ACC112 (cell line): ENCODE data around the gene TGIF1.
A peak's percentile ranks its signal among the peaks of the same experiment; 100 is the strongest.
"Not testable (repeated sequence)": the region's sequence is repeated elsewhere in the genome, so short reads cannot be mapped to it uniquely, and the experiment has no call there.

Source experiments
- H2AFZ ChIP-seq: fragments of 200-600 bp; sonication (generic); one replicate; pipeline ENCODE4 v1.6.0; 2017; ENCODE audit warnings: antibody characterized with exemption, low read length; ENCODE audit not compliant: unreplicated experiment
- H3K27ac ChIP-seq: fragments of 200-600 bp; sonication (generic); 2 replicates; pipeline ENCODE4 v1.5.1; 2014; ENCODE audit warnings: low read depth, mild to moderate bottlenecking, antibody characterized with exemption, low read length, moderate library complexity
- H3K27me3 ChIP-seq: fragments of 200-600 bp; sonication (generic); 2 replicates; pipeline ENCODE4 v1.6.1; 2014; ENCODE audit warnings: mild to moderate bottlenecking, antibody characterized with exemption, low read length, moderate library complexity, mixed read lengths; ENCODE audit not compliant: insufficient read depth
- H3K36me3 ChIP-seq: fragments of 200-600 bp; sonication (generic); 2 replicates; pipeline ENCODE4 v1.6.1; 2016; ENCODE audit warnings: mild to moderate bottlenecking, antibody characterized with exemption, low read length, moderate library complexity, mixed read lengths; ENCODE audit not compliant: insufficient read depth
- H3K4me1 ChIP-seq: fragments of 200-600 bp; sonication (generic); one replicate; pipeline ENCODE4 v1.6.1; 2016; ENCODE audit warnings: low read length, mixed read lengths; ENCODE audit not compliant: insufficient read depth, unreplicated experiment, control insufficient read depth
- H3K4me3 ChIP-seq: fragments of 200-600 bp; sonication (generic); 2 replicates; pipeline ENCODE4 v1.5.1; 2014; ENCODE audit warnings: mild to moderate bottlenecking, low read depth, low read length
- H3K79me2 ChIP-seq: fragments of 200-600 bp; sonication (generic); one replicate; pipeline ENCODE4 v1.6.0; 2016; ENCODE audit warnings: low read length; ENCODE audit not compliant: control insufficient read depth, unreplicated experiment, insufficient read depth

Gene TGIF1

DNA sequence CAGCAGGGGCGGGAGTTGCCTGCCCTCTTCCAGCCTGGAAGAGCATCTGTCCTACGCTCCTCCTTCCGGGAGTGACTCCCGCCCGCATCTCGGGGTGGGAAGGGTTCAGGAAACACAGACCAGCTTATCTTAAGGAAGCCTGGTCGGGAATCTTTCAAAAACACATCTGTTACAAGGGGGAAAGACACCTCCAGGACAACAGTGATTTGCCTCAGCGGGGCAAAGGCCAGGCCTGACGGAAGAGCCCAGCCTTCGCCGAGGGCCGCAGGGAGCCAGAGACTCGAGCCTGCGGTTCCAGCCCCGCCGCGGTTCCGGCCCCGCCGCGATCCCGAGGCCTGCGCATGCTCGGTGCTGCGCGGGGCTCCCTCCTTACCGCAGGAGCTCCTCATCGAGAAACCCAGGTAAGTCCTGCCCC lies 38.1 kb upstream of the TGIF1 start:
- Histone ChIP-seq H3K27ac (no peak overlapping the region), H3K4me1 (peaks cover 9% of the 10 kb centered on the region), H3K27me3 (no peaks in the 10 kb centered on the region), H3K36me3 (no peaks in the 10 kb centered on the region), H3K4me3 (peak overlapping the region; percentile 78), H3K79me2 (no peaks in the 10 kb centered on the region), H2AFZ (peak overlapping the region; percentile 96)

DNA sequence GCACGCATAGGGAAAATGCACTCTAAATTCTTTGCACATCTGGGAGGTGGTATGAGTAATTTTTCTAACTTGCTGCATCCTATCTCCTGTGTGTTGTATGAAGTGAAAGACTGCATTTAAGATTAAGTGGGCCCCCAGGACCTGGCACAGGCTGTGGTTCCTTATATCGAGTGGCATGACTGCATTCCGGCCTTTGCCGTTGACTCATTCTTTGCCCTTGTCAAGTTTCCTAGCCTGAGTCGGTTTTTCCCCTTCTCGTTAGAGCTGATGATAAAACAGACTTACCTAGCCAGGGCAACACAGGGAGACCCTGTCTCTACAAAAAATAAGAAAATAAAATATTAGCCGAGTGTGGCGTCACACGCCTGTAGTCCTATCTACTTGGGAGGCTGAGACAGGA lies 37.4 kb upstream of the TGIF1 start:
- H3K79me2 ChIP-seq, H3K4me1 ChIP-seq, H3K27me3 ChIP-seq, H3K36me3 ChIP-seq, H3K27ac ChIP-seq: not testable (repeated sequence)
- H2AFZ ChIP-seq = peak overlapping the region; percentile 96
- peak overlapping the region; percentile 78 for H3K4me3 ChIP-seq

DNA sequence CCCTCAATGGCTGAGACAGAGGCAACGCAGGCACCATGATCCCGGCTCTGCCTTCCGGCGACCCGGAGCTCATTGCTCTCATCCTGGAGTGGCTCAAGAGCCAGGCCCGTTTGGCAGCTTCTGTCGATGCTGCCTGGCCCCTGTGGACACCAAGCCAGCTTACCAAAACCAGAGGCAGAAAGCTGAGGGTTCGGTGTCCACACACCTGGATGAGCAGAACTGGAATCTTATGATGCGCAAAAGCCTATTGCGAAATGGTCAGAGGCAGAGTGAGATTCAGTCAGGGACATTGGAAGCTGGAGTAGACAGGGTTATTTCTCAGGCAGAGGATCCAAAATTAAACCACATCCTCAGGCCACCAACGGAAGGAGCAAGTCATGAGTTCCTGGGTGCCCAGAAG lies 34.9 kb upstream of the TGIF1 start:
- Histone ChIP-seq H2AFZ (no peak overlapping the region), H3K4me3 (no peak overlapping the region), H3K4me1 (peaks cover 5% of the 10 kb centered on the region), H3K36me3 (no peaks in the 10 kb centered on the region), H3K79me2 (no peaks in the 10 kb centered on the region), H3K27me3 (no peaks in the 10 kb centered on the region), H3K27ac (no peak overlapping the region)

DNA sequence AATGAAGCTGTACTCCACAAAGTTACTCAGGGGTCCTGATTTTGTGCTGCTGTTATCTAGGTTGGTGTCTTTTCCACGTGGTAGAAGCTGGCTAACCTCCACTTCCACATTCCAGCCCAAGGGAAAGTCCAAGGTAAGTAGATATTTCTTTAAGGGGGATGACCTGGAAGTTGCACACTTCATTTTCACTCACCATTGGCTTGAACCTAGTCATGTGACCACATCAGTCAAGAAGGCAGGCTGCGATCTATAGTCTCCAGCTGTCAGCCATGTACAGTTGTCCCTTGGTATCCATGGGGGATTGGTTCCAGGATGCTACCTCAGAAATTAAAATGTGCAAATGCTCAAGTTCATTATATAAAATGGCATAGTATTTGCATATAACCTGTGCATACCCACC lies 31.9 kb upstream of the TGIF1 start:
- H3K4me1 ChIP-seq = no peaks in the 10 kb centered on the region
- no peak overlapping the region for H3K27ac ChIP-seq
- no peak overlapping the region for H2AFZ ChIP-seq
- H3K4me3 ChIP-seq = no peak overlapping the region
- H3K27me3 ChIP-seq = no peaks in the 10 kb centered on the region
- 0 out of 2 replicates have a peak, but pooled peaks cover 5% of the 10 kb centered on the region for H3K36me3 ChIP-seq
- H3K79me2 ChIP-seq = no peaks in the 10 kb centered on the region

DNA sequence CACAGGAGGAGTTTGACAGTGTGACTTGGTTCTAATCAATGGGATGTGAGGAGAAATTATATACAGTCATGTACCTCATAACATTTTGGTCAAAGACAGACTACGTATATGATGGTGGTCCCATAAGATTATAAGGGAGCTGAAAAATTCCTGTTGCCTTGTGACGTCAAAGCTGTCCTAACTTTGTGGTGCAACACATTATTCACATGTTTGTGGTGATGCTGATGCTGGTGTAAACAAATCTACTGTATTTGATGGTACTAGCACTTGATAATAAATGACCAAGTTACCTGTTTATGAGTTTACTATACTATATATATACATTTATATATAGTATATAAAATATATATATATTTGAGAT lies 29.1 kb upstream of the TGIF1 start:
- Histone ChIP-seq H3K27ac (no peak overlapping the region), H2AFZ (no peak overlapping the region), H3K4me1 (no peaks in the 10 kb centered on the region), H3K27me3 (no peaks in the 10 kb centered on the region), H3K79me2 (no peaks in the 10 kb centered on the region), H3K4me3 (no peak overlapping the region), H3K36me3 (0 out of 2 replicates have a peak, but pooled peaks cover 5% of the 10 kb centered on the region)

DNA sequence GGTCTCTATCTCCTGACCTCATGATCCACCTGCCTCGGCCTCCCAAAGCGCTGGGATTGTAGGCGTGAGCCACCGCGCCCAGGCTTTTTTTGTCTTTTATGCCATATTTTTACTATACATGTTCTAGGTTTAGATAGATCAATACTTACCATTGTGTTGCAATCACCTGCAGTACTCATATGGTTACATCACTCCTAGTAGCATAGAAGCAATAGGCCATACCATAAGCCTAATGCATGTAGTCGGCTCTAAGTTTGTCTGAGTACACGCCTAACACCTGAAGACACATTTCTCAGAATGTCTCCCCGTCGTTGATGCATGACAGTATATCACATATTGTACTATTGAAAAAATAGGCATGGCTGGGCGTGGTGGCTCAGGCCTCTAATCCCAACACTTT lies 27.1 kb upstream of the TGIF1 start:
- no peaks in the 10 kb centered on the region for H3K27me3 ChIP-seq
- H3K27ac ChIP-seq = no peak overlapping the region
- no peak overlapping the region for H3K4me3 ChIP-seq
- H3K4me1 ChIP-seq = no peaks in the 10 kb centered on the region
- no peak overlapping the region for H2AFZ ChIP-seq
- 0 out of 2 replicates have a peak, but pooled peaks cover 5% of the 10 kb centered on the region for H3K36me3 ChIP-seq
- H3K79me2 ChIP-seq = no peaks in the 10 kb centered on the region

DNA sequence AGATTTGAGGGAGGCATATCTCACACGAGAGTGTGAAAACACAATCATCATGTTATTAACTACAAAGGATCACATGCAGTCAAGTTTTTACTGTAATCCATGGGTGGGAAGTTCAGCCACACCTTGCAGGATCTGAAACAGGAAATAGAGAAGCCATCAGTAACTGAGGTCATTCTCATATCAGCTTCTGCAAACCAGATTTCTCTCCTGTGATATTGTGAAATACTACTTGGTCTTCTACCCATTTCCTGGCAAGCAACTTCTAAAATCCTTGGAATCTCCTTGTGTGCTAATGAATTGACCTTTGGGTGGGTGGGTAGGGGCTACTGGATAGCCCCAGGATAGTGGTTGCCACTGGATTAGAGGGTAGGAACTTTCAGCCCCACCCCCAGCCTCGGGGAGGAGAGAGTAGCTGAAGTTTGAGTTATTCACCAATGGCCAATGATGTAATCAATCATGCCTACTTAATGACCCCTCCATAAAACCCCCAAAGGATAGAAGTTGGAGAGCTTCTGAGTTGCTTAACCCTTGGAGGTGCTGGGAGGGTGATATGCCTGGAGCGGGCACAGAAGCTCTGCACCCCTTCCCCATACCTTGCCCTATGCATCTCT lies 25.6 kb upstream of the TGIF1 start:
- H3K27ac ChIP-seq = no peak overlapping the region
- H3K27me3 ChIP-seq = no peaks in the 10 kb centered on the region
- H3K4me3 ChIP-seq = no peak overlapping the region
- H3K36me3 ChIP-seq = 0 out of 2 replicates have a peak, but pooled peaks cover 5% of the 10 kb centered on the region
- no peaks in the 10 kb centered on the region for H3K4me1 ChIP-seq
- no peak overlapping the region for H2AFZ ChIP-seq
- H3K79me2 ChIP-seq = no peaks in the 10 kb centered on the region

DNA sequence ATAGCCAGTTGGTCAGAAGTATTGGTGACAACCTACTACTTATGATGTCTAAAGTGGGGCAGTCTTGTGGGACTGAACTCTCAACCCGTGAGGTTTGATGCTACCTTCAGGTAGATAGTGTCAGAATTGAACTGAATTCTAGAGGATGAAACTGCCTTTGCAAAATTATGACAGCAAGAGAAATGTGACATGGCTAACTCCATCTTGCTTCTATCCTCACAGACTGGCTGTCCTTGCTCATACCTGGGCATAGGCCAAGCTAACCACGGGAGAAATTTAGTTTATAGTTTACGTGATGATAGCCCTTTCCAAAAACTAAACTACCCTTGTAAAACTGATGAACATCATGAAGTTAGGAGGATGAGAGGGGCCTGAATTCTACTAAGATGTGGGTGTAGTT lies 24.9 kb upstream of the TGIF1 start:
- Histone ChIP-seq H3K79me2 (no peaks in the 10 kb centered on the region), H2AFZ (no peak overlapping the region), H3K36me3 (0 out of 2 replicates have a peak, but pooled peaks cover 5% of the 10 kb centered on the region), H3K4me3 (no peak overlapping the region), H3K27ac (no peak overlapping the region), H3K4me1 (no peaks in the 10 kb centered on the region), H3K27me3 (no peaks in the 10 kb centered on the region)

DNA sequence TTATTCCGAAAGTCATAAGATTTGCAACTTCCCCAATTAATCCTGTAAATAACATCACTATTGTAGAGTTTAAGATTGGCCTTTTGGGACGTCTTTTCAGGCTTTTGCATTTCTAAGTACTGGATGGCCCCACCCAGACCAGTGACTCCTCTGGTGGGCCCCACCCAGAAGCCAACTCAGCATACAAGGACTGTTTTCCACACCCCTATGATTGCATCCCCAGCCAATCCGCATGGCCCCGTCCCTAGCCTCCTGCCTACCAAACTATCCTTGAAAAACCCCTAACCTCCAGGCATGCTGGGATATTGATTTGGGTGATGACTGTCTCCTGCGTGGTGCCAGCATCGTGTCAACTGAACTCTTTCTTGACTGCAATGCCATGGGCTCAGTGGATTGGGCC lies 24.5 kb upstream of the TGIF1 start:
- no peak overlapping the region for H3K4me3 ChIP-seq
- no peaks in the 10 kb centered on the region for H3K79me2 ChIP-seq
- H3K27me3 ChIP-seq = no peaks in the 10 kb centered on the region
- no peak overlapping the region for H2AFZ ChIP-seq
- H3K27ac ChIP-seq = no peak overlapping the region
- H3K36me3 ChIP-seq = 0 out of 2 replicates have a peak, but pooled peaks cover 4% of the 10 kb centered on the region
- H3K4me1 ChIP-seq = no peaks in the 10 kb centered on the region

DNA sequence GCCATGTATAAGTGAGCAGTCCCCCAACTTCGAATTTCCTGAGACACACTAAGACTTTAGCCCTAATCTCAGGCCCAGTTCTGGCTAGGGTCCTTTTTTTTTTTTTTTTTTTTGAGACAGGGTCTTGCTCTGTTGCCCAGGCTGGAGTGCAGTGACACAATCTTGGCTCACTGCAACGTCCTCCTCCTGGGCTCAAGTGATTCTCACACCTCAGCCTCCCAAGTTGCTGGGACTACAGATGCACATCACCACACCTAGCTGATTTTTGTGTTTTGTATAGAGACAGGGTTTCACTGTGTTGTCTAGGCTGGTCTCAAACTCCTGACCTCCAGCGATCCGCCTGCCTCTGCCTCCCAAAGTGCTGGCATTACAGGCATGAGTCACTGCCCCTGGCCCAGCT lies 23.9 kb upstream of the TGIF1 start:
- Histone ChIP-seq H3K79me2 (no peaks in the 10 kb centered on the region), H2AFZ (no peak overlapping the region), H3K4me1 (no peaks in the 10 kb centered on the region), H3K4me3 (no peak overlapping the region), H3K27ac (no peak overlapping the region), H3K27me3 (no peaks in the 10 kb centered on the region), H3K36me3 (no peaks in the 10 kb centered on the region)

DNA sequence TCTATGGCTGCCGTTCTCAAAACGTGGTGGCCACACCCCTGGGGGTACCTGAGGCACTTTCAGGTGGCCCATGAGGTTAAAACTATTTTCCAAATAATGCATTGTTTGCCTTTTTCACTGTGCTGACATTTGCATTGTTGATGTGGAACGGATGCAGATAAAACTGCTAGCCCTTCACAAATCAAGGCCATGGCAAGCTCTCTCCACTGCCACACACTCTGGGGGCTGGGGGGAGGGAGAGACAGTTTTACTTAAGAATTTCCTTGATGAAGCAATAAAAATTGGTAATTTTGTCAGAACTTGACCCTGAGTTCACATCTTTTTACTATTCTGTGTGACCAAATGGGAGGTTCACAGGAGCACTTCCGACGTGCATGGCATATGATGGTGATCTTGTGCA lies 22.0 kb upstream of the TGIF1 start:
- Histone ChIP-seq H3K79me2 (no peaks in the 10 kb centered on the region), H3K4me3 (no peak overlapping the region)

More for the DNA sequence above, 22.0 kb upstream of the TGIF1 start:
- Histone ChIP-seq H3K27ac (no peak overlapping the region), H3K27me3 (no peaks in the 10 kb centered on the region), H3K36me3 (no peaks in the 10 kb centered on the region), H3K4me1 (no peaks in the 10 kb centered on the region), H2AFZ (no peak overlapping the region)
